ENCODE results near the gene PAGE4. TPM values are rescaled to one million over a fixed set of nuclear protein-coding genes. Genes with fewer than 3 reads are reported as not detected.

PAGE4 gene
- total RNA-seq, 1 experiment from 2014 or later = not detected

DNA sequence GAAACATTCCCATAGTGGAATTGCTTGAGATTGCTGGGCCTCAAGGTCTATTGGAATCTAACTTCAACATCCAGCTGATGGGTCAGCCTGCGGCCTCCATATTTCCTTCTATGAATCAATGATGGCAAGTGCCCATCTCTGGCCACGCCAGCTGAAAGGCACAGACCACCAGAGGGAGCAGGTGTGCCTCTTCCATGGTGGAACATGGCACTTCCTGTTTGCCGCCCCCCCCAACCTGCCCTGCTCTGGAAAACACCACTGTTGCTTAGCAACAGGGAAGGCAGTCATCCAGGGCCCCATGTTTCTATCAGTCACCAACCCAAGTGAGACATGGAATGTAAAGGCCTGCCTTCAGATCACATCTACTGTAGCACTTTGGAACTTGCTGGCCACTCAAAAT lies 11.6 kb downstream of the PAGE4 start:
- ChIA-PET CTCF (no interaction called here), POLR2A (ENCODE audit: unreplicated experiment) (no interaction called here)
- BruUV-seq (replicated peaks) = no TSS peak
- Histone ChIP-seq H3F3A (ENCODE audit: low read length, unreplicated experiment) (no peaks in the 10 kb centered on the region), H2AFZ (ENCODE audit: low read length) (no peak overlapping the region), H3K4me1 (ENCODE audit: insufficient read depth, low read length) (no peaks in the 10 kb centered on the region), H3K4me3 (ENCODE audit: low read length) (no peak overlapping the region), H3K4me2 (ENCODE audit: low read length) (no peak overlapping the region), H3K27ac (ENCODE audit: low read length) (no peak overlapping the region), H4K20me1 (ENCODE audit: low read length) (no peaks in the 10 kb centered on the region), H3K36me3 (ENCODE audit: low read depth, low read length) (no peaks in the 10 kb centered on the region), H3K9me3 (ENCODE audit: low read length) (no peaks in the 10 kb centered on the region), H3K27me3 (ENCODE audit: low read length) (peaks cover 13% of the 10 kb centered on the region), H3K79me2 (ENCODE audit: low read length) (no peaks in the 10 kb centered on the region), H3K9ac (ENCODE audit: low read length) (no peak overlapping the region), H3K9me2 (replicated peaks; ENCODE audit: low read length) (no peaks in the 10 kb centered on the region)
- ATAC-seq (peak; percentile 22; the same call in 1 of the 2 replicates), DNase-seq (peak; percentile 56)
- intact Hi-C loops (cut with micrococcal nuclease) = no loop called here
- TF ChIP-seq EZH2 (IDR thresholded peaks at IDR 0.05; ENCODE audit: low read length, unreplicated experiment) (no peak), CTCF (conservative IDR thresholded peaks at IDR 0.05; ENCODE audit: low read depth, low read length) (peak; percentile 59), EZH2phosphoT487 (IDR thresholded peaks at IDR 0.05; ENCODE audit: borderline replicate concordance, low read length) (no peak)

DNA sequence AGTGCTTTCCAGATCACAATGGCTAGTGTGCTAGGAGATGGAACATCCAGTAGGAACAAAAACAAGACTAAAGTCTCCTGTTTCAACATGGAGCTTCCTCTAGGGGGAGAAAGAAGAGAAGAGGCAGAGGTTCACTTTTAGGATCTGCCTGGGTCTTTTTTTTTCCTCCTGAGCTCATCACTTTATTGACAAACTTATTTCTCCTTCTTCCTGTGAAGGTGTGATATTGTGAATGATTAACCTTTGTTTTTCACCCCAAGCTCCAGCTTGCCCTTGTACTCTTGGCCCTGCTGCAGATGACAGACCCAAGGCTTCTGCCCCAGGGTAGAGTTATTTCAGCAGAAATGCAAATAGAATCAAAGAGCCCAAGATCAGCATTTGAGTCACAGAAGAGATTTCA lies 13.5 kb downstream of the PAGE4 start:
- H3K79me2 ChIP-seq (ENCODE audit: low read length) = no peaks in the 10 kb centered on the region
- no peaks in the 10 kb centered on the region for H3K9me3 ChIP-seq (ENCODE audit: low read length)
- H4K20me1 ChIP-seq (ENCODE audit: low read length) = no peaks in the 10 kb centered on the region
- peaks cover 16% of the 10 kb centered on the region; the same call in 1 of the 2 replicates for H3K27me3 ChIP-seq (ENCODE audit: low read length)
- H3K4me1 ChIP-seq (ENCODE audit: insufficient read depth, low read length) = no peaks in the 10 kb centered on the region
- H3K9me2 ChIP-seq (replicated peaks; ENCODE audit: low read length) = no peaks in the 10 kb centered on the region
- no peak for TF ChIP-seq EZH2 (IDR thresholded peaks at IDR 0.05; ENCODE audit: low read length, unreplicated experiment)
- ChIA-PET CTCF (no interaction called here), POLR2A (ENCODE audit: unreplicated experiment) (no interaction called here)
- H3K9ac ChIP-seq (ENCODE audit: low read length) = no peak overlapping the region
- no peak overlapping the region for H3K4me3 ChIP-seq (ENCODE audit: low read length)
- no peak overlapping the region for H3K27ac ChIP-seq (ENCODE audit: low read length)
- no peak for DNase-seq
- H3K4me2 ChIP-seq (ENCODE audit: low read length) = no peak overlapping the region
- ATAC-seq = no peak
- no TSS peak for BruUV-seq (replicated peaks)
- no peaks in the 10 kb centered on the region for H3F3A ChIP-seq (ENCODE audit: low read length, unreplicated experiment)
- H3K36me3 ChIP-seq (ENCODE audit: low read depth, low read length) = no peaks in the 10 kb centered on the region
- intact Hi-C loops (cut with micrococcal nuclease) = no loop called here
- no peak overlapping the region for H2AFZ ChIP-seq (ENCODE audit: low read length)

DNA sequence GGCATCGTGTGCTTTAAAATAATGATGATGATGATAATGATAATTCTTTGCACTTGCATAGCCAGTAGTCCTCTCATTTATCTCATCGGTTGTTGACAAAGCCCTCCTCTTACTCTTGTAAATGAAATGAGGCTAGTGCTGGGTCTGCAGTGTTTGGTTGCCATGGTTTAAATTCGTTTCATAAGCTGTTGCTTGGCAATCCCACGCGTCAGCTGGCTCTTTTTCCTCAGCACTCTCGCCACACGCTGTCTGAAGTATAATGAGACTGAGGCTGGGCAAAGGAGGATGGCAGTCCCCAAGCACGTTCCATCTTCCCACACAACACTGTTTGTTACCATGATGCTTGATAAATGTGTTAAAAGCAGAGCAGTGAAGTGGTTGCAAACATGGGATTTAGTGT lies 15.5 kb downstream of the PAGE4 start:
- H2AFZ ChIP-seq (ENCODE audit: low read length) = no peak overlapping the region
- no peak for TF ChIP-seq CTCF (conservative IDR thresholded peaks at IDR 0.05; ENCODE audit: low read depth, low read length)
- no peak for TF ChIP-seq EZH2 (IDR thresholded peaks at IDR 0.05; ENCODE audit: low read length, unreplicated experiment)
- no peak for TF ChIP-seq EZH2phosphoT487 (IDR thresholded peaks at IDR 0.05; ENCODE audit: borderline replicate concordance, low read length)
- H3F3A ChIP-seq (ENCODE audit: low read length, unreplicated experiment) = no peaks in the 10 kb centered on the region
- H3K9ac ChIP-seq (ENCODE audit: low read length) = no peak overlapping the region
- H3K36me3 ChIP-seq (ENCODE audit: low read depth, low read length) = no peaks in the 10 kb centered on the region
- no peaks in the 10 kb centered on the region for H3K4me1 ChIP-seq (ENCODE audit: insufficient read depth, low read length)
- ChIA-PET POLR2A (ENCODE audit: unreplicated experiment) (no interaction called here), CTCF (no interaction called here)
- H3K27me3 ChIP-seq (ENCODE audit: low read length) = peaks cover 30% of the 10 kb centered on the region
- no peak for ATAC-seq
- H3K9me3 ChIP-seq (ENCODE audit: low read length) = no peaks in the 10 kb centered on the region
- H3K4me3 ChIP-seq (ENCODE audit: low read length) = no peak overlapping the region
- H3K27ac ChIP-seq (ENCODE audit: low read length) = no peak overlapping the region
- intact Hi-C loops (cut with micrococcal nuclease) = no loop called here
- H3K9me2 ChIP-seq (replicated peaks; ENCODE audit: low read length) = no peaks in the 10 kb centered on the region
- H3K4me2 ChIP-seq (ENCODE audit: low read length) = no peak overlapping the region
- no TSS peak for BruUV-seq (replicated peaks)
- no peaks in the 10 kb centered on the region for H3K79me2 ChIP-seq (ENCODE audit: low read length)
- no peaks in the 10 kb centered on the region for H4K20me1 ChIP-seq (ENCODE audit: low read length)
- DNase-seq = no peak
